ENCODE data around the gene AGAP3. TPM values are rescaled to one million over a fixed set of nuclear protein-coding genes. Genes with fewer than 3 reads are reported as not detected.

AGAP3 gene
- total RNA-seq, 2 donors from 2014 or later, result 29.8 to 42.1 TPM

DNA sequence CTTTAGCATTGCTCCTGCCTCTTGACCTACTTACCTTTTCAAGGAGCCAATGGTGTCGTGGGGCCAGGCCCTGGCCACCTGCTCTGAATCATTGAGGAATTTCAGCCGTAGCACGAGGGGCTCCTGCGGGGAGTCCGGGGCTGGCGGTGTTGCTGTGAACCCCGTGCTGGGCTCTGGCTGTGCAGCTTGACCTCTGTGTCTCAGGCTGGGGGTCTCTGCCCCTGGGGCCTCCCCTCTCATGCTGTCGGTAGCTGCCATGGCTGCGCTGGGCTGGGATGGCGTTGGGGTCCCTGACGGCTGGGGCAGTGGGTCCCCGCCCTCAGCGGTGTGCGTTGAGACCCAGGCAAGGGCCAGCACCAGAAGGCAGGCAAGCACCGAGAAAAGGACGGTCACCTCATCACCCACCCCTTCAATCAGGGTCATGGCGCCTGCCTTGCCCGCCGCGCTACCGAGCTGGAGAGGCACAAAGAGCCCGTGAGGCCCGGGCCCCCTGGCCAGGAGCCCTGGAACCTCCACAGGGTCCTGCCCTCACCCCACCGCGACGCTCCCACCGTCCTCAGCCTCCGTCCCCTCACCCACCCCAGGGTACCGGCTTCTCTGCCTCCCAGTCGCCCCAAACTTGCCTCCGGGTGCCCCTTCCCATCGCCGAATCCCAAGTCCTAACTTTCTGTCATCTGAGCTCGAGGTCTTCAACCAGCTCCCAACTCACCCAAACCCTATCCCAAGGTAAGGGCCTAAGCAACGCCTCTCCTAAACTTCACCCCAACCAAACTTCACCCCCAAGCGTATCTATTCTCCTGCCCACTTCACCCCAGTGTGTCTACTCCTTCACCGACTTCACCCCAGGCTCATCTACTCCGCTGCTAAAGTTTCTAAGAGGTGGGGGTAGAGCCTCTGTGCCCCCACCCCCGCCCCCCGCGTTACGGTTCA lies 3.9 kb upstream of the AGAP3 start:
- DNase-seq (ENCODE audit: low spot score), result no peak
- TF ChIP-seq, protein P1, sequence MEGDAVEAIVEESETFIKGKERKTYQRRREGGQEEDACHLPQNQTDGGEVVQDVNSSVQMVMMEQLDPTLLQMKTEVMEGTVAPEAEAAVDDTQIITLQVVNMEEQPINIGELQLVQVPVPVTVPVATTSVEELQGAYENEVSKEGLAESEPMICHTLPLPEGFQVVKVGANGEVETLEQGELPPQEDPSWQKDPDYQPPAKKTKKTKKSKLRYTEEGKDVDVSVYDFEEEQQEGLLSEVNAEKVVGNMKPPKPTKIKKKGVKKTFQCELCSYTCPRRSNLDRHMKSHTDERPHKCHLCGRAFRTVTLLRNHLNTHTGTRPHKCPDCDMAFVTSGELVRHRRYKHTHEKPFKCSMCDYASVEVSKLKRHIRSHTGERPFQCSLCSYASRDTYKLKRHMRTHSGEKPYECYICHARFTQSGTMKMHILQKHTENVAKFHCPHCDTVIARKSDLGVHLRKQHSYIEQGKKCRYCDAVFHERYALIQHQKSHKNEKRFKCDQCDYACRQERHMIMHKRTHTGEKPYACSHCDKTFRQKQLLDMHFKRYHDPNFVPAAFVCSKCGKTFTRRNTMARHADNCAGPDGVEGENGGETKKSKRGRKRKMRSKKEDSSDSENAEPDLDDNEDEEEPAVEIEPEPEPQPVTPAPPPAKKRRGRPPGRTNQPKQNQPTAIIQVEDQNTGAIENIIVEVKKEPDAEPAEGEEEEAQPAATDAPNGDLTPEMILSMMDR (IDR thresholded peaks at IDR 0.05), result no peak
- H3K4me1 ChIP-seq, result peaks cover 0 to 69% of the 10 kb centered on the region in 2 donors

DNA sequence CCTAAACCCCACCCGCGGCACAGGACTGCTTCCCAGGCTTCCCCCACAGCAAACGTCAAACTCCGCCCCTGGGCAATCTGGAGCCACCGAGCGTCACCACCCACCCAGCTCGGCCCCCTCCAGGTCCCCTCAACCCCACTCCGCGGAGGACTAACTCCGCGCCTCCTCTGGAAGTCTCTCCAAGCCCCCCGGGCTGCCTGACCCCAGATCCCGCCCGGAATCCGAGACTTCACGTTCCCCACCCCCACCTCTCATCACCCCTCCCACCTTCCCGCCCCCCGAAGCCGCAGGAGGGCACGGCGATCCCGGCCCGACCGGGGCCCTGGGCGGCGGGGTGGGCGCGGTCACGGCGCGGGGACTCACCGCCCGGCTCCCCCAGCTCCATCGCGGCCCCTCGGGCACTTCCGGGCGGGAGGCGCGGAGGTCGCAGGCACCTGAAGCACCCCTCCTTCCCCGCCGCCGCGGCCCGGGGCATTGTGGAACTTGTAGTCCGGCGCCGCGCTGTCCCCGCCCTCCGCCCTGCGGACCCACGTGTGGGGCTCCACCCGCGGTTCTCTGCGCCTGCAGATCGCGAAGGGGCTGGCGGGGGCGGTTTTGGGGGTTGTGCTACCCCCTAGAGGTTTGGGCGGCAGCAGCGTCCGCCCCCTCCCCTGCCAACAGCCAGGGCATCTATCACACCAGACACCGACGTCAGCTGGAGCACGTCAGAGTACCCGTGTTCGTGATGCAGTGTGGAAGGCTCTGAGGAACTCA lies 3.0 kb upstream of the AGAP3 start, which contains the start of gene TMUB1:
TMUB1 (minus strand) TSS at position 423 of the 753 bp plus-strand sequence. CDS start 930 bp downstream, outside the sequence.
- H3K4me1 ChIP-seq, result peaks cover 4 to 68% of the 10 kb centered on the region in 2 donors
- peak within 1 kb of the TSS; percentile 81 to 98 for H3K4me3 ChIP-seq
- H3K9me3 ChIP-seq, result no peaks in the 10 kb centered on the region
- TF ChIP-seq, protein P1 (IDR thresholded peaks at IDR 0.05), result no peak
- peak; percentile 87 for DNase-seq (ENCODE audit: low spot score)
- H3K27ac ChIP-seq, result peak within 1 kb of the TSS; percentile 95 to 96
- H3K36me3 ChIP-seq, result no peaks in the 10 kb centered on the region
- H3K27me3 ChIP-seq, result no peaks in the 10 kb centered on the region

More for the DNA sequence above, 3.9 kb upstream of the AGAP3 start:
- H3K27ac ChIP-seq, result peak overlapping the region; percentile 95 to 96
- no peaks in the 10 kb centered on the region for H3K9me3 ChIP-seq
- peak overlapping the region; percentile 81 to 98 for H3K4me3 ChIP-seq
- no peaks in the 10 kb centered on the region for H3K27me3 ChIP-seq
- H3K36me3 ChIP-seq, result no peaks in the 10 kb centered on the region

DNA sequence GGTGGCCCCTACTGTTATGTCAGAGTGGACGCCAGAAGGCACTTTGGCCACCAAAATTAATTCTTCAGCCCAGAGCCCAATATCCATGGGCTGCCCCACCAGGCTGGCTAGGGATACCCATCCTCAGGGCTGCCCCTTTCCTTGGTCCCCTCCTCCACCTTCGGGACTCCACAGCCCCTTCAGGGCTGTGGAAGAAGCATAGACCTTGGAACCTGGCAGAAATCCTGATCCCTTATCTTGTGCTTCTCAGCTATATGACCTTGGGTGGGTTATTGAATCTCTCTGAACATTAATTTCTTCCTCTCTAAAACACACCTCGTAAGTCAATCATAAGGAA lies 2.5 kb upstream of the AGAP3 start:
- Histone ChIP-seq H3K36me3 (no peaks in the 10 kb centered on the region), H3K4me3 (peak overlapping the region; percentile 81 to 98), H3K27me3 (no peaks in the 10 kb centered on the region), H3K4me1 (peaks cover 4 to 68% of the 10 kb centered on the region in 2 donors), H3K9me3 (no peaks in the 10 kb centered on the region), H3K27ac (peak overlapping the region; percentile 95 to 96)
- TF ChIP-seq, protein P1 (IDR thresholded peaks at IDR 0.05), result no peak
- DNase-seq (ENCODE audit: low spot score), result no peak

DNA sequence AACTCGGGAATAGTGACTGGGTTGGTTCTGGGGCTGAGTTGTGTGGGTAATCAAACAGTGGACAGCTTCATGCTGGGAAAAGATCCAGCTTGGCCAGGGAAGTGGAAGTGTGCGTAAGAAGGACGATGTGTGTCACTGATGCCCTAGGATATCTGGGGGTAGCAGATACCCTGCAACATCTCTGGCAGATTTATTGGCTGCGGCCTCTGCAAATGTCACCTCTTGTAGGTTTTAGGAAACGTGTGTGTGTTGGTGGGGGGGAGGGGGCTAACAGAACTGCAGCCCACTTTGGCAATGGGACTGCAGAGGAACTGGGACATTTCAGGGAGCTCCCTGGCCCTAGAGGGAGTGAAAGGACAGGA lies 965 bp upstream of the AGAP3 start:
- H3K36me3 ChIP-seq, result no peaks in the 10 kb centered on the region
- H3K4me3 ChIP-seq, result peak overlapping the region in 1 of 2 donors; percentile 79
- DNase-seq (ENCODE audit: low spot score), result no peak
- peaks cover 4 to 71% of the 10 kb centered on the region in 2 donors for H3K4me1 ChIP-seq
- no peaks in the 10 kb centered on the region for H3K9me3 ChIP-seq
- TF ChIP-seq, protein P1 (IDR thresholded peaks at IDR 0.05), result no peak
- H3K27me3 ChIP-seq, result no peaks in the 10 kb centered on the region
- peak overlapping the region; percentile 91 to 97 for H3K27ac ChIP-seq

DNA sequence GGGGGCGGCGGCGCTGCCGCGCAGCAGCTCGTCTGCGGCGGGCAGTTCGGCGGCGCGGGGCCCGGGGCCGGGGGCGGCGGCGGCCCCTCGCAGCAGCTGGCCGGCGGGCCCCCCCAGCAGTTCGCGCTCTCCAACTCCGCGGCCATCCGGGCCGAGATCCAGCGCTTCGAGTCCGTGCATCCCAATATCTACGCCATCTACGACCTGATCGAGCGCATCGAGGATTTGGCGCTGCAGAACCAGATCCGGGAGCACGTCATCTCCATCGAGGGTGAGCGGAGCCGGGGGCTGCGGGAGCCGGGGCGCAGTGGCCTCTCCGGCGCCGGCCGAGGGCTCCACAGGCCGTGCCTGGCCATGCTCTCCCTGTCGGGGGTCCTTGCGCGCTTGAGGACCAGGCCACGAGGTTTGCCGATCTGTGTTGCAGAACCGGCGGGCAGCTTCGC lies 548 bp downstream of the AGAP3 start:
- TF ChIP-seq, protein P1 (IDR thresholded peaks at IDR 0.05), result no peak
- H3K4me1 ChIP-seq, result peaks cover 4 to 73% of the 10 kb centered on the region in 2 donors
- no peaks in the 10 kb centered on the region for H3K9me3 ChIP-seq
- H3K36me3 ChIP-seq, result no peaks in the 10 kb centered on the region
- no peaks in the 10 kb centered on the region for H3K27me3 ChIP-seq
- H3K27ac ChIP-seq, result peak overlapping the region; percentile 89 to 90
- no peak for DNase-seq (ENCODE audit: low spot score)
- H3K4me3 ChIP-seq, result peak overlapping the region; percentile 58 to 79

Measured in right atrium auricular region (tissue), 2 donors.